ENCODE results near the gene TCP11X2.
"Not testable (repeated sequence)": the region's sequence is repeated elsewhere in the genome, so short reads cannot be mapped to it uniquely, and the experiment has no call there.

TCP11X2 gene

DNA sequence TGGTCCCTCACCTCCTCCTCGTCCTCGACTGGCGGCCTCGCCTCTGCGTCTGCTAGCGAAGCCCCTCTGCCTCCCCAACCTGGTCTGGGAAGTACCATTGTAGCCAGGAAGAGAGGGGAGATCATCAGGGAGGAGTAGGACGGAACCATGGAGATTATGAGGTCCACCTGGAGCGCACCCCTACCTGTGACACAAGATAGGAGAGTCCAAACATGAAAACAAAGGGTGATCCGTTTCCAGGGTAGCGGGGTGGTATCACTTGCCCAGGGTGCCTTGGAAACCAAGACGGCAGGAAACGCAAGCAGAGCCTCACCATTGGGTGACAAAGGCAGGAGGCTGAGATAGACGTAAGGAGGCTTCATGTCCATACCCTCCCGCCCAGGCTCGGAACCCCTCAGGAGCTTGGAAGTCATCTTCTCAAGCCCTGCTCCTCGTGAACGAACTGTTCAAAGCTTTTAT is at the start of gene TCP11X2:
TSS of gene TCP11X2 (minus strand) at position 51 of the 459 bp plus-strand sequence.
- not testable (repeated sequence) for H3F3A ChIP-seq (ENCODE audit: control insufficient read depth, insufficient read depth); H3K4me3 ChIP-seq (ENCODE audit: low read length); H3K36me3 ChIP-seq (ENCODE audit: control insufficient read depth, low read length); H3K9me2 ChIP-seq (replicated peaks; ENCODE audit: control insufficient read depth, low read length); H3K79me2 ChIP-seq (ENCODE audit: control insufficient read depth, low read length); H3K27me3 ChIP-seq (ENCODE audit: control insufficient read depth, low read length); H3K27ac ChIP-seq (ENCODE audit: low read depth, low read length); H3K9me3 ChIP-seq (ENCODE audit: control insufficient read depth, insufficient read depth, low read length); H3K4me1 ChIP-seq (ENCODE audit: control insufficient read depth, low read length); H4K20me1 ChIP-seq (ENCODE audit: control insufficient read depth, insufficient read depth, low read depth, low read length); H3K4me2 ChIP-seq (ENCODE audit: low read length)

DNA sequence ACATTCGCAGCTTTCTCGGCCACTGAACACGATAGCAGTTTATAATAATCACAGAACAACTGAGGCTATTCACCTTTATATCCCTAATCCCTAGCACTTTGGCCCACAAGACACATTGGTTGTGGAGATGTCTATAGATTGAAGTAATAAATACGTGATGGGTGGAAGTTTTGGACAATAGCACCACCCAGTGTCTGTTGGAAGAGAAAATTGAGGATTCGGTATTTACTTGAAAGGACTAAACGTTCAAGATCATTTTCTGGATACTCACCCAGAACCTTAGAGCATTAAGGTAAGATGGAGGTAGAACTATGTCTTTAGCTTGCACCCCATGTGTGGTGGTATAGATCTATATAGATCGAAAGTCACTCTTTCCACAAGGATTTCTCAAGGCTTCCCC is 45.7 kb upstream of the TCP11X2 start:
- Histone ChIP-seq H3K4me3 (ENCODE audit: low read length) (no peak overlapping the region), H3K79me2 (ENCODE audit: control insufficient read depth, low read length) (no peaks in the 10 kb centered on the region), H3K27ac (ENCODE audit: low read depth, low read length) (no peak overlapping the region), H3K9me3 (ENCODE audit: control insufficient read depth, insufficient read depth, low read length) (no peaks in the 10 kb centered on the region), H4K20me1 (ENCODE audit: control insufficient read depth, insufficient read depth, low read depth, low read length) (no peaks in the 10 kb centered on the region), H3K4me1 (ENCODE audit: control insufficient read depth, low read length) (no peaks in the 10 kb centered on the region), H3K4me2 (ENCODE audit: low read length) (no peak overlapping the region), H3F3A (ENCODE audit: control insufficient read depth, insufficient read depth) (no peaks in the 10 kb centered on the region), H3K36me3 (ENCODE audit: control insufficient read depth, low read length) (no peaks in the 10 kb centered on the region), H3K27me3 (ENCODE audit: control insufficient read depth, low read length) (no peaks in the 10 kb centered on the region), H3K9me2 (replicated peaks; ENCODE audit: control insufficient read depth, low read length) (no peaks in the 10 kb centered on the region)
- TF ChIP-seq, protein P1, sequence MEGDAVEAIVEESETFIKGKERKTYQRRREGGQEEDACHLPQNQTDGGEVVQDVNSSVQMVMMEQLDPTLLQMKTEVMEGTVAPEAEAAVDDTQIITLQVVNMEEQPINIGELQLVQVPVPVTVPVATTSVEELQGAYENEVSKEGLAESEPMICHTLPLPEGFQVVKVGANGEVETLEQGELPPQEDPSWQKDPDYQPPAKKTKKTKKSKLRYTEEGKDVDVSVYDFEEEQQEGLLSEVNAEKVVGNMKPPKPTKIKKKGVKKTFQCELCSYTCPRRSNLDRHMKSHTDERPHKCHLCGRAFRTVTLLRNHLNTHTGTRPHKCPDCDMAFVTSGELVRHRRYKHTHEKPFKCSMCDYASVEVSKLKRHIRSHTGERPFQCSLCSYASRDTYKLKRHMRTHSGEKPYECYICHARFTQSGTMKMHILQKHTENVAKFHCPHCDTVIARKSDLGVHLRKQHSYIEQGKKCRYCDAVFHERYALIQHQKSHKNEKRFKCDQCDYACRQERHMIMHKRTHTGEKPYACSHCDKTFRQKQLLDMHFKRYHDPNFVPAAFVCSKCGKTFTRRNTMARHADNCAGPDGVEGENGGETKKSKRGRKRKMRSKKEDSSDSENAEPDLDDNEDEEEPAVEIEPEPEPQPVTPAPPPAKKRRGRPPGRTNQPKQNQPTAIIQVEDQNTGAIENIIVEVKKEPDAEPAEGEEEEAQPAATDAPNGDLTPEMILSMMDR (IDR thresholded peaks at IDR 0.05; ENCODE audit: low read depth, low read length, poor library complexity, severe bottlenecking), result no peak
- no peak for TF ChIP-seq EZH2phosphoT487 (IDR thresholded peaks at IDR 0.05; ENCODE audit: borderline replicate concordance, low read length)

DNA sequence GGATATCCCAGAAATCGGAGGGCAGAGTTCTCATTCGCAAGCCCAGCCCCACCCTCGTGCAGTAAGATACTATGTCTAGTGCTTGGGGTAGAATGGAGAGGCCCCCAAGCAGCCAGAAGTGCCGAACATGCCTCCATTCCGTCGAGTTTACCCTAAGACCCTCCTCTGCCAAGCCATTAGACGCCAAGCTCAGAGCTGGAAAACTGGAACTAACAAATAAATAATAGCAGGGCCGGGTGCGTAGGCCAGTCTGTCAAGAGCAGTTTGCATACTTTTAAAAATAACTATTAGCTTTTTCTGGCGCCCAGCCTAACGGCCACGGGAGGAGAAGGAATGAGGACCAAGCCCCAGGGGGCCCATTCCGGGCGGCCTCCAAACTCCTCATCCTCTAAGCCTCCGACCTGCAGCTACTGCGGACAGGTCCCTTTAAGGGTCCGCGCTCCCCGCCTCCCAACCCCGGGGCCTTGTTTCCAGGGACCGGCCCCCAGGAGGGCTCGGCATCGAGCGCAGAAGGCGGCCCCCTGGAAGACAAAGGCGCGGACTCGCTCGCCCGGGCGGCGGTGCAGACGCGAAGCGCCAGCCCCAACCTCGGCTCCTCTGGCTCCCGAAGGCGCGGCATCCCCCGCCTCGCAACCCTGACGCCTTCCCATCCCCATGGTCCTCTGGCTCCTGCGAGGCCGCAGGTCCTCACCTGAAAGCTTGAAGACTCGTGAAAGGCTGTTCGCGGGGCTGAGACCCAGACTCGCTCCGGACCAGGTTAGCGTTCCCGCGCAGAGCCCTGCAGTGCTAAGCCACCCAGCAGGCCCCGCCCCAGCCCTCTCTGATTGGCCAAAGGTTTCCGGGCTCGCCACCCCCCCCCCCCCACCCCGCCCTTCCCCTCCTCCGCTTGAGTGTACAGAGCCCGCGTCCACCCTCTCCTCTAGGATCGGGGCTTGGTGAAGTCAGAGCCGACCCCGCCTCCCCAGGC is 44.6 kb upstream of the TCP11X2 start, which contains the start of gene TMSB15A:
TSS of gene TMSB15A (minus strand) at position 765 of the 967 bp plus-strand sequence.
- Histone ChIP-seq H4K20me1 (ENCODE audit: control insufficient read depth, insufficient read depth, low read depth, low read length) (no peaks in the 10 kb centered on the region), H3K4me1 (ENCODE audit: control insufficient read depth, low read length) (no peaks in the 10 kb centered on the region), H3K27ac (ENCODE audit: low read depth, low read length) (no peak within 1 kb of the TSS), H3K36me3 (ENCODE audit: control insufficient read depth, low read length) (no peaks in the 10 kb centered on the region), H3K4me3 (ENCODE audit: low read length) (no peak within 1 kb of the TSS), H3K27me3 (ENCODE audit: control insufficient read depth, low read length) (no peaks in the 10 kb centered on the region), H3F3A (ENCODE audit: control insufficient read depth, insufficient read depth) (no peaks in the 10 kb centered on the region), H3K9me2 (replicated peaks; ENCODE audit: control insufficient read depth, low read length) (no peaks in the 10 kb centered on the region), H3K4me2 (ENCODE audit: low read length) (no peak within 1 kb of the TSS), H3K9me3 (ENCODE audit: control insufficient read depth, insufficient read depth, low read length) (no peaks in the 10 kb centered on the region), H3K79me2 (ENCODE audit: control insufficient read depth, low read length) (no peaks in the 10 kb centered on the region)
- TF ChIP-seq EZH2phosphoT487 (IDR thresholded peaks at IDR 0.05; ENCODE audit: borderline replicate concordance, low read length), result no peak
- TF ChIP-seq, protein P1 (IDR thresholded peaks at IDR 0.05; ENCODE audit: low read depth, low read length, poor library complexity, severe bottlenecking), result no peak

DNA sequence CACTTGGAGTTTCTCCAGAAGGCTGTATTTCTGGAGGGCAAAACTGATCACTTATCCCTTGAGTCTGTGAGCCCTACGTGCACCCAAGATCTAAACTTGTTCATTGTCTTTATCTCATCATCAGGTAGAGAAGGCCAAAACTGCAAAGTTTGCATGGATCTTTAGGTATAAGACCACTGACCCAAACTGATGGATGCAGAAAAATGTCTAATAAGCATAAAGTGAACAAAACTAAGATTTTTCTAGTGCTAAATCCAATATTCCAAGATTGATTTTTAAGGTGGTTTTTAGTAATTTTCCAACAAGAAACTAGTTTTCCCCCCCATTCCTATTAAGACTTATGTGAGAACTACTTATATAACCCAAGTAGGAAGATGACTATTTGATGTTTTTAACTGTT is 42.9 kb upstream of the TCP11X2 start:
- no peaks in the 10 kb centered on the region for H3K27me3 ChIP-seq (ENCODE audit: control insufficient read depth, low read length)
- no peaks in the 10 kb centered on the region for H3K4me1 ChIP-seq (ENCODE audit: control insufficient read depth, low read length)
- no peak overlapping the region for H3K4me3 ChIP-seq (ENCODE audit: low read length)
- H3F3A ChIP-seq (ENCODE audit: control insufficient read depth, insufficient read depth), result no peaks in the 10 kb centered on the region
- no peak for TF ChIP-seq EZH2phosphoT487 (IDR thresholded peaks at IDR 0.05; ENCODE audit: borderline replicate concordance, low read length)
- TF ChIP-seq, protein P1 (IDR thresholded peaks at IDR 0.05; ENCODE audit: low read depth, low read length, poor library complexity, severe bottlenecking), result no peak
- H4K20me1 ChIP-seq (ENCODE audit: control insufficient read depth, insufficient read depth, low read depth, low read length), result no peaks in the 10 kb centered on the region
- no peaks in the 10 kb centered on the region for H3K79me2 ChIP-seq (ENCODE audit: control insufficient read depth, low read length)
- no peak overlapping the region for H3K4me2 ChIP-seq (ENCODE audit: low read length)
- no peak overlapping the region for H3K27ac ChIP-seq (ENCODE audit: low read depth, low read length)
- no peaks in the 10 kb centered on the region for H3K9me2 ChIP-seq (replicated peaks; ENCODE audit: control insufficient read depth, low read length)
- no peaks in the 10 kb centered on the region for H3K9me3 ChIP-seq (ENCODE audit: control insufficient read depth, insufficient read depth, low read length)
- H3K36me3 ChIP-seq (ENCODE audit: control insufficient read depth, low read length), result no peaks in the 10 kb centered on the region

Measured in DOHH2 (cell line).